Frontal cortex (tissue), 4 donors: ENCODE data around the gene MTRFR. TPM values are rescaled to one million over a fixed set of nuclear protein-coding genes. Genes with fewer than 3 reads are reported as not detected.
A peak's percentile ranks its signal among the peaks of the same experiment; 100 is the strongest.
"Not testable (repeated sequence)": the region's sequence is repeated elsewhere in the genome, so short reads cannot be mapped to it uniquely, and the experiment has no call there.

Source experiments
- DNase-seq, 2 donors: peaks; one replicate each; pipeline ENCODE4 v3.0.0; 2012; ENCODE audit warnings: low spot score in 2 of 2
- FAIRE-seq: peaks from 2 replicates; lab custom pipeline; 2012; peaks lifted over from hg19 to GRCh38; lab: Jason Lieb, UNC
- total RNA-seq: library from RNA; depleted of rRNA; stranded (reverse); fragments of >200 nt; gene quantifications from one replicate; pipeline ENCODE4 v1.2.3, GENCODE V29; 2014
- donor health status: control.
- donor health status: control.
- donor health status: control.

The MTRFR gene
- 20.4 TPM for total RNA-seq

DNA sequence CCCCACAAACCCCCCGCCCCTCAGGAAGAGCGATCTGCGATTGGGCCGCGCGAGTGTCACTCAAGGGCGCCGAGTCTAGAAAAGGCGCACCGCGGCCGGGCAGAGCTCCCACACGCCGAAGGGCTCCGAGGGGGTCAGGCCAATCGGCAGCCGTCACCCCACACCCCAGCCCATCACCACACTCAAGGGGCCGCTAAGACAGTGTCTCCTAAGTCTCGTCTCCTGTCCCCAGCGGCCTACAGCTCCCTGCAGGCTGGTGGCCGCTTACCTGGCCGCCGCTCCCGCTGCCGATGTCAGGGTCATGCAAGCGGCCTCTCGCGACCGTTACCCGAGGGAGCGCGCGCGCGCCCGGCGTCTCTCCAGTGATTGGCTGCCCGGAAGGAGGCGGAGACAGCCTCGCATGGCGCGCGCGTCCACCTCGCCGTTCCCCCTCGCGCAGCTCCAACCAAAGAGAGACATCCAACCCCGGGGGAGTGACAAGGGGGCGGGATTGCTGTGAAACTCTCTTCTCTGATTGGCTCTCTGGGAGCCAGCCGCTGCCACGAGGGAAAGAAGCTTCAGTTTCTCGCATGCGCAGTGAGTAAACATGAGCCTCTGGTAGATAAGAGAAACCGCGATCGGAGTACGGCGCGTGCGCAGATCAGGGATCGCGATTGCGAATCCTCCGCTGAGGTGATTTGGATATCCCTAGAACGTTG, at the start of gene MTRFR, which contains the start of gene MPHOSPH9:
TSS of gene MTRFR (plus strand) at position 630 of the 698 bp plus-strand sequence. CDS start 20,239 bp downstream, outside the sequence.
TSS of gene MPHOSPH9 (minus strand) at position 335 of the 698 bp plus-strand sequence. CDS start 2,777 bp downstream, outside the sequence.
- FAIRE-seq: peak; percentile 92

DNA sequence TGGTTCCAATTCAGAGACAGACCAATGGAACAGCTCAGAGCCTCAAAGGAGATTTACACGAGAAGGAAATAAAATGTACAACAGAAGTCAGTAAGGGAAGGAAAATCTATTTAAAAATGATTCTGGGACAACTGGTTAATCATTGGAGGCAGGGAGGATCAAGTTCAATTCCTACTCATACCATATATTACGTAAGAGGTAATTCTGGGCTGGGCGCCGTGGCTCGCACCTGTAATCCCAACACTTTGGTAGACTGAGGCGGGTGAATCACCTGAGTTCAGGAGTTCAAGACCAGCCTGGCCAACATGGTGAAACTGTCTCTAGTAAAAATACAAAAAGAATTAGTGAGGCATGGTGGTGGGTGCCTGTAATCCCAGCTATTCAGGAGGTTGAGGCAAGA, 45.6 kb upstream of the MTRFR start:
- DNase-seq (no peak), FAIRE-seq (no peak)

More for the DNA sequence above, at the start of gene MTRFR, which contains the start of gene MPHOSPH9:
- DNase-seq: peak; percentile 88 to 92

GRCh38 chr12:123199936-123200335, 33.3 kb upstream of the MTRFR start:
- FAIRE-seq: no peak
- DNase-seq: no peak

GRCh38 chr12:123200414-123200813, 32.8 kb upstream of the MTRFR start:
- DNase-seq (no peak), FAIRE-seq (no peak)

DNA sequence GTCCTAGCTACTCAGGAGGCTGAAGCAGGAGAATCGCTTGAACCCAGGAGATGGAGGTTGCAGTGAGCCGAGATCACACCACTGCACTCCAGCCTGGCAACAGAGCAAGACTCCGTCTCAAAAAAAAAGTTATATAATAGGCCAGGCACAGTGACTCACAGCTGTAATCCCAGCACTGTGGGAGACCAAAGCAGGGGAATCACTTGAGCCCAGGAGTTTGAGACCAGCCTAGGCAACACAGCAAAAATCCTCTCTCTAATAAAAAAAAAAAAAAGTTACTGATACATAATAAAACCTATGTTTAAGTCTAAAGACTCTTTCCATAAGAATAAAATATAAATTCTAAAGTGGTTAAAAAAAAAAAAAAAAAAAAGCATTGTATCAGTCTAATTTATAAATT, 26.4 kb upstream of the MTRFR start:
- not testable (repeated sequence) for FAIRE-seq, DNase-seq

DNA sequence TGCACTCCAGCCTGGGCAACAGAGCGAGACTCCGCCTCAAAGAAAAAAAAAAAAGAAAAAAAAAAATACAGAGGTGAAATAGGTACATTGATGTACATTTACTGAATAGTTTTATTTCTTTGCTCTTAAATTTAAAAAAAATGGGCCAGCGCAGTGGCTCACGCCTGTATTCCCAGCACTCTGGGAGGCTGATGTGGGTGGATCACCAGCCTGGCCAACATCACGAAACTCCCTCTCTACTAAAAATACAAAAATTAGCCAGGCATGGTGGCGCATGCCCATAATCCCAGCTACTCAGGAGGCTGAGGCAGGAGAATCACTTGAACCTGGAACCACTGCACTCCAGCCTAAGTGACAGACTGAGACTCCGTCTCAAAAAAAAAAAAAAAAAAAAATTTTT, 25.4 kb upstream of the MTRFR start:
- not testable (repeated sequence) for DNase-seq, FAIRE-seq

DNA sequence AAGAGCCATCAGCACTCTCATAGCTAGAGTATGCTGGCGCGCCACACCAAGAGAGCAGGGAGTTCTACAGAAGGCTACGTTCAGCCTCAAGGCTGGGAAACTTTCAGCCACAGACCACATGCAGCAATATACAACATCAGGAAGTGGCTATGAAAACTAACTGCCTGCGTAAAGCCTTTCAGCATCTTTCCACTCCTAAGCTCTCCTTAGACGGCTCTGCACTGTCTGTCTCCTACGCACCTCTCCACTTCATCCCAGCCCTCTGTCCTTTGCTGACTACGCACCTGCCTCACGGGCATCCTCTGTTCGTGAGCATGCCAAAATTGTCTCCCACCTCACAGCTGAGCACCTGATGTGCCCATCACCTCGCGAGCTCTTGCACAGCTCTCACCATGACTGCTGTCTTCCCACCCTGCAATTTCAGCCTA, 10.0 kb upstream of the MTRFR start:
- FAIRE-seq: no peak
- DNase-seq: no peak

GRCh38 chr12:123225443-123225842, 7.8 kb upstream of the MTRFR start:
- DNase-seq (no peak), FAIRE-seq (no peak)

- no peak for FAIRE-seq
Measured at GRCh38 chr12:123227581-123228258, 5.5 kb upstream of the MTRFR start.

GRCh38 chr12:123229051-123229450, 4.2 kb upstream of the MTRFR start:
- DNase-seq: no peak
- FAIRE-seq: no peak

More at GRCh38 chr12:123227581-123228258, 5.5 kb upstream of the MTRFR start:
- DNase-seq: no peak

- FAIRE-seq (no peak), DNase-seq (no peak)
Measured at GRCh38 chr12:123231931-123232330, 1.3 kb upstream of the MTRFR start.

- DNase-seq (no peak), FAIRE-seq (no peak)
Measured at GRCh38 chr12:123232472-123232806, 797 bp upstream of the MTRFR start.

DNA sequence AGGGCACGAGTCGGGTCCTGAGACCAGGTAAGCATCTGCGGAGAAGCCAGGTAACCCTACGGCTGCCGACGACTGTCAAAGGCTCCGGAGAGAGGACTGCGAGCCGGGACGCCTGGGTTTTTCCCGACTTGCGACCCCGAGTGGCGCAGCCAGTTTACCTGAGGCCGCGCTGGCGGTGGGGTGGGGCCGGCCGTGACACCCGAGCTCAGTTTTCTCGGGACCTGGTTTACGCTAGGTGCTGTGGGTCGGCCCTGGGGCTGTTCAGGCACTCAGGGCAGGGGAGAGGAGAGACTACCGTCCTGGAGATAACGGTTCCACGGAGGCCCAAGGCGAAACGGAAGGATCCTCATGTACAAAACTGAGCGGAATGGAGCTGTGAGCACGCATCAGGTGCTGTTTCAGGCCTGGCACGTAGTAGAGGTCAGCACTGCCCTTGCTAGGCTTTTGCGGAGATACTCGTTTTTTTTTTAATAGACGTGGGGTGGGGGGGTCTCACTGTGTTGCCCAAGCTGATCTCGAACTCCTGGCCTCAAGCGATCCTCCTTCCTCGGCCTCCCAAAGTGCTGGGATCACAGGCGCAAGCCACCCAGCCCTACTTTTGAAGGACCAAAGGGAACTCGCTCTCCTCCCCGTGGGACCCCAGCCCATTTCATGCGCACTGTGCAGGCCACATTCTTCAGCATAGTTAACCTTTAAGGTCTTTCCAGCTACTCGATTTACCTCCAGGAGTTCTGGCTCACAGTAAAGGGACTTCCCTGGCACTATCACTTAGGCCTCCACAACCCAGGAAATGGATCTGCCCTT, 471 bp downstream of the MTRFR start:
- FAIRE-seq (no peak), DNase-seq (no peak)

GRCh38 chr12:123237646-123238329, 4.6 kb downstream of the MTRFR start:
- DNase-seq: peak in 1 of 2 donors; percentile 46
- FAIRE-seq: no peak

- DNase-seq (no peak), FAIRE-seq (no peak)
Measured at GRCh38 chr12:123238330-123238682, 5.1 kb downstream of the MTRFR start.

DNA sequence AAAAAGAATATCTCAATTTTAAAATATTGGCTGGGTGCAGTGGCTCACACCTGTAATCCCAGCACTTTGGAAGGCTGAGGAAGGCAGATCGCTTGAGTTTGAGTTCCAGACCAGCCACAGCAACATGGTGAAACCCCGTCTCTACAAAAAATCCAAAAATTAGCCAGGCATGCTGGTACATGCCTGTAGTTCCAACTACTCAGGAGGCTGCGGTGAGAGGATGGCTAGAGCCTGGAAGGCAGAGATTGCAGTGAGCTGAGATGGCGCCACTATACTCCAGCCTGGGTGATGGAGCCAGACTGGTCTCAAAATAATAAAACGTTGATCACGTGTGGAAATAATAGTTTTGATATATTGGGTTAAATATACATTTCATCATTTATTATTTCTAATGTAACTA, 5.7 kb downstream of the MTRFR start:
- FAIRE-seq (no peak), DNase-seq (no peak)

DNA sequence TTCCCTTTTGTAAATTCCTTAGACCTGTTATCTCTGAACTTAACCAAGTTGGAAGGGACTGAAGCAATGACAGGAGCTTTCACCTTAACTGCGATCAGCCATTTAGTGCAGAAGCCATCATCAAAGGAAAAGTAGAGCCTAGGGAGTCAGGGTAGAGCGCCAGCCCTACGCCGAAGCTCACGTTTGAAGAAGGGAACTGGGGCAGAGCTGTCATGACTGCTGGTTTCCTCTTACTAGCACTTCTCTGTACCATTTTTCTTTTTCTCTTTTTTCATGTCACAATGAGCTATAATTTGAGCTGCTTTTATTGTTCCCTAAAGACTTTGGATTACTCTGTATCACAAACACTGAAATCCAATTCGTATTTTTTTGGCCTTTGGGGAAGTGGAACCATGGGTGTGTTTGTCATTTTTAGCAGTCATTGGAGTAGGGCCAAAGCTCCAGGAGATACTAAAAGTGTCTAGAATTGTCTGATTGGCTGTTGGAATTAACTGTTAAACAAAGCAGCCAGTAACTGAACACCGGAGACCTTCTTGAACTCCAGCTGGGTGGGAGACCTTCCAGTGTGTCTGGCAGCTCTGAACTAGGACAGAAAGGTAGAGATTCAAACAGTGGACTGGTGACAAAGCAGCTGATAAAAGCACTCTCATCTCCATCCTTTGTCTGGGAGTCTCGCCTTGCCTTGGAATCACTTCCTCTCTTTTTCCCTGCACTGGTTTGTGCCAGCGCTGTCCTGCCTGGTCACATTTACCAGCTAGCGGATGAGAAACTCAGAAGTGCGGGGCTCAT, 9.1 kb downstream of the MTRFR start:
- no peak for DNase-seq

DNA sequence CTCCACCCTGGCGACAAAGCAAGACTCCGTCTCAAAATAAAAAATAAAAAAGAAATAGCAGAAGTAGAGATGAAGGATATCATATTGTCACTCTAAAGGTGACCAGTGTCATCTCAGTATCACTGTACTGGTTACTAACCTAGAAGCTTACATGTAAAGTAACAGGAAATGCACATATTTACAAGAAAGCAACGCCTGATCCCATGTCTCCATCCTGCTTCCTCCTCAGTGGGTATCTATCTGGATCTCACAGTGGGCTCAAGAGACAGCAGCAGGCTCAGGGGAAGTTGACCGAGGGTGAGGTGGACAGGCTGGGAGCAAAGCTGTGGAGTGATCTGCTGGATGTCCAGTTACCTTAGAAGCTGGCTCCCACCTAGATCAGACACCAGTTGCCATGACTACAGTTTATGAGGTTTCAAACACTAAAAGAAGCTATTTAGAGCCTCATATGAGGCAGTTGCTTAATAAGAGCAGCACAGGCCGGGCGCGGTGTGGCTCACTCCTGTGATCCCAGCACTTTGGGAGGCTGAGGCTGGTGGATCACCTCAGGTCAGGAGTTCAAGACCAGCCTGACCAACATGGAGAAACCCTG, 10.5 kb downstream of the MTRFR start:
- DNase-seq: no peak
- FAIRE-seq: no peak

More for the DNA sequence above, 9.1 kb downstream of the MTRFR start:
- no peak for FAIRE-seq

DNA sequence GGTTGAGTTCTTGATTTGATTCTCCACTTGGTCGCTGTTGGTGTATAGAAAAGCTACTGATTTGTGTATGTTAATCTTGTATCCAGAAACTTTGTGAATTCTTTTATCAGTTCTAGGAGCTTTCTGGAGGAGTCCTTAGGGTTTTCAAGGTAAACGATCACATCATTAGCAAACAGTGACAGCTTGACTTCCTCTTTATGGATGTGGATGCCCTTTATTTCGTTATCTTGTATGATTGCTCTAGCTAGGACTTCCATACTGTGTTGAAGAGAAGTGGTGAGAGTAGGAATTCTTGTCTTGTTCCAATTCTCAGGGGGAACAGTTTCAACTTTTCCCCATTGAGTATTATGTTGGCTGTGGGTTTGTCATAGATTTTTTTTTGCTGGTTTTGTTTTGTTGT, 12.4 kb downstream of the MTRFR start:
- no peak for DNase-seq
- FAIRE-seq: no peak
